Endothelial cell of umbilical vein (primary cell): ENCODE measurements around the gene CLIC4. TPM values are rescaled to one million over a fixed set of nuclear protein-coding genes. Genes with fewer than 3 reads are reported as not detected.

Experiments used
- BruUV-seq: library from RNA; stranded (reverse); fragments of 400-500 nt; replicated peaks from 2 replicates; lab custom pipeline; 2021; lab: Mats Ljungman, UMichigan
- CTCF ChIA-PET: fragments of 300-600, 350-600 bp; sonication (Branson Sonifier 250); formaldehyde crosslinking; loops from one replicate; lab custom pipeline; 2021; ENCODE audit warnings: antibody characterized with exemption, inconsistent platforms; lab: Charles Lee
- POLR2A ChIA-PET: fragments of 300-600, 350-600 bp; sonication (Branson Sonifier 250); formaldehyde crosslinking; loops from one replicate; lab custom pipeline; 2021; ENCODE audit warnings: antibody characterized with exemption, inconsistent platforms; lab: Charles Lee
- DNase-seq: peaks from one replicate; pipeline ENCODE4 v3.0.0-alpha.2; 2011; ENCODE audit warnings: low read depth, low spot score
- FAIRE-seq: peaks from 2 replicates; lab custom pipeline; 2011; peaks lifted over from hg19 to GRCh38; lab: Jason Lieb, UNC
- H2AFZ ChIP-seq: 2 replicates; pipeline ENCODE4 v1.6.0; 2012; ENCODE audit warnings: low read depth, low read length, control low read depth, inconsistent platforms
- H3K27ac ChIP-seq: 2 replicates; pipeline ENCODE4 v1.5.1; 2011; ENCODE audit warnings: low read depth, mild to moderate bottlenecking, control low read depth, low read length, moderate library complexity; ENCODE audit not compliant: insufficient read depth
- H3K27me3 ChIP-seq, 2 experiments: 2 replicates each; pipeline versions ENCODE4 v1.6.0 to v1.6.1; 2011; ENCODE audit warnings: low read length in 2 of 2, mixed read lengths in 1 of 2; ENCODE audit not compliant: control insufficient read depth in 2 of 2, insufficient read depth in 2 of 2
- H3K36me3 ChIP-seq, 2 experiments: 2 replicates in 1 of 2; 3 replicates in 1 of 2; pipeline ENCODE4 v1.5.1; 2011; ENCODE audit warnings: low read length in 2 of 2, mild to moderate bottlenecking in 1 of 2, moderate library complexity in 1 of 2; ENCODE audit not compliant: control insufficient read depth in 2 of 2, insufficient read depth in 2 of 2; ENCODE audit errors: extremely low read depth in 1 of 2
- H3K4me1 ChIP-seq: 3 replicates; pipeline ENCODE4 v1.5.1; 2011; ENCODE audit warnings: mild to moderate bottlenecking, low read length; ENCODE audit not compliant: control insufficient read depth, insufficient read depth; ENCODE audit errors: extremely low read depth
- H3K4me2 ChIP-seq: 2 replicates; pipeline ENCODE4 v1.6.1; 2011; ENCODE audit warnings: low read length, control low read depth, mixed read lengths; ENCODE audit not compliant: insufficient read depth
- H3K4me3 ChIP-seq, 3 experiments: fragments of 200-600 bp in 1 of 3; sonication (generic), shearing (Covaris generic) in 1 of 3; replicated peaks in 1 of 3; 2 replicates each; pipeline ENCODE4 v1.5.1; 2011 to 2016; ENCODE audit warnings: control low read depth in 3 of 3, low read length in 3 of 3, mild to moderate bottlenecking in 2 of 3, inconsistent platforms in 1 of 3, low read depth in 1 of 3, moderate library complexity in 1 of 3; ENCODE audit not compliant: insufficient read depth in 1 of 3
- H3K79me2 ChIP-seq: 2 replicates; pipeline ENCODE4 v1.6.0; 2012; ENCODE audit warnings: low read length, inconsistent platforms; ENCODE audit not compliant: control insufficient read depth, insufficient read depth
- H3K9ac ChIP-seq: replicated peaks from 2 replicates; pipeline ENCODE3; 2011; ENCODE audit warnings: low read length, control low read depth; ENCODE audit not compliant: insufficient read depth; ENCODE audit errors: extremely low read depth
- H3K9me1 ChIP-seq: replicated peaks from 3 replicates; pipeline ENCODE4 v1.6.0; 2011; ENCODE audit warnings: mild to moderate bottlenecking, low read length; ENCODE audit not compliant: control insufficient read depth, insufficient read depth; ENCODE audit errors: extremely low read depth
- H3K9me3 ChIP-seq: replicated peaks from 2 replicates; pipeline ENCODE4 v1.5.1; 2012; ENCODE audit warnings: low read length, inconsistent platforms; ENCODE audit not compliant: control insufficient read depth, insufficient read depth
- H4K20me1 ChIP-seq: replicated peaks from 2 replicates; pipeline ENCODE3; 2011; ENCODE audit warnings: mild to moderate bottlenecking, low read length; ENCODE audit not compliant: control insufficient read depth, insufficient read depth; ENCODE audit errors: extremely low read depth
- EZH2 ChIP-seq: IDR thresholded peaks from 2 replicates; pipeline ENCODE4 v1.6.1; 2012; ENCODE audit warnings: borderline replicate concordance, low read depth, mild to moderate bottlenecking, moderate library complexity, low read length, inconsistent platforms; ENCODE audit not compliant: severe bottlenecking
- FOS ChIP-seq: IDR thresholded peaks from 2 replicates; pipeline ENCODE4 v1.6.1; 2011; ENCODE audit warnings: mild to moderate bottlenecking, low read length, moderate library complexity, borderline replicate concordance; ENCODE audit not compliant: insufficient read depth
- GATA2 ChIP-seq: IDR thresholded peaks from 2 replicates; pipeline ENCODE4 v1.7.0; 2011; ENCODE audit warnings: low read depth, mild to moderate bottlenecking, moderate library complexity, mixed read lengths, low read length; ENCODE audit not compliant: insufficient read length, insufficient read depth
- JUN ChIP-seq: IDR thresholded peaks from 2 replicates; pipeline ENCODE4 v1.6.1; 2011; ENCODE audit warnings: borderline replicate concordance, low read depth; ENCODE audit not compliant: insufficient read length, insufficient read depth
- MYC ChIP-seq: IDR thresholded peaks from one replicate; pipeline ENCODE4 v1.6.1; 2011; ENCODE audit warnings: mild to moderate bottlenecking, low read depth, low read length
- POLR2A ChIP-seq: IDR thresholded peaks from 2 replicates; pipeline ENCODE4 v1.6.1; 2012; ENCODE audit warnings: low read depth, mild to moderate bottlenecking, control low read depth, low read length
- POLR2AphosphoS5 ChIP-seq: IDR thresholded peaks from 2 replicates; pipeline ENCODE4 v1.6.1; 2012; ENCODE audit warnings: low read depth, mild to moderate bottlenecking, control low read depth, low read length, moderate library complexity; ENCODE audit not compliant: insufficient read depth
- dilution Hi-C: fragments of 300-500 bp; cut with MboI; formaldehyde crosslinking; loops from one replicate; pipeline ENCODE4 v1.15.0; 2019; ENCODE audit warnings: low sequenced_read_pairs; ENCODE audit not compliant: extremely low pct_ligation_motif_present
- intact Hi-C: fragments of 100-400 bp; cut with micrococcal nuclease; formaldehyde crosslinking; loops from one replicate; pipeline ENCODE4 v1.10.0; 2022
- polyA plus RNA-seq, 4 experiments: library from polyadenylated mRNA; depleted of rRNA in 3 of 4; stranded (reverse) in 3 of 4; unstranded in 1 of 4; fragments of >200 nt; gene quantifications; 2 replicates each; pipeline versions ENCODE4 v1.2.1 to v1.2.3, GENCODE V29; 2011 to 2012; ENCODE audit warnings: missing spikeins in 1 of 4
- total RNA-seq: library from RNA; stranded (reverse); gene quantifications from 2 replicates; pipeline ENCODE4 v1.2.3, GENCODE V29; 2021
- TF ChIP-seq, protein P1 (sequence below), 2 donors: IDR thresholded peaks; 1 replicate in 1 of 2; 2 replicates in 1 of 2; pipeline ENCODE4 v1.5.1; 2011; ENCODE audit warnings: low read length in 2 of 2, mild to moderate bottlenecking in 2 of 2, moderate library complexity in 2 of 2, control low read depth in 1 of 2, inconsistent platforms in 1 of 2, low read depth in 1 of 2; ENCODE audit not compliant: insufficient read depth in 1 of 2; ENCODE audit errors: extremely low read depth in 1 of 2
- TF ChIP-seq, protein P2 (sequence below): IDR thresholded peaks from 2 replicates; pipeline ENCODE4 v1.6.1; 2011; ENCODE audit not compliant: insufficient read depth, insufficient read length

CLIC4 gene
- total and polyA plus RNA-seq, 2 donors (not counting 3 experiments of a cell fraction or from before 2014, with no cell fraction given) = 97.5 to 330 TPM

DNA sequence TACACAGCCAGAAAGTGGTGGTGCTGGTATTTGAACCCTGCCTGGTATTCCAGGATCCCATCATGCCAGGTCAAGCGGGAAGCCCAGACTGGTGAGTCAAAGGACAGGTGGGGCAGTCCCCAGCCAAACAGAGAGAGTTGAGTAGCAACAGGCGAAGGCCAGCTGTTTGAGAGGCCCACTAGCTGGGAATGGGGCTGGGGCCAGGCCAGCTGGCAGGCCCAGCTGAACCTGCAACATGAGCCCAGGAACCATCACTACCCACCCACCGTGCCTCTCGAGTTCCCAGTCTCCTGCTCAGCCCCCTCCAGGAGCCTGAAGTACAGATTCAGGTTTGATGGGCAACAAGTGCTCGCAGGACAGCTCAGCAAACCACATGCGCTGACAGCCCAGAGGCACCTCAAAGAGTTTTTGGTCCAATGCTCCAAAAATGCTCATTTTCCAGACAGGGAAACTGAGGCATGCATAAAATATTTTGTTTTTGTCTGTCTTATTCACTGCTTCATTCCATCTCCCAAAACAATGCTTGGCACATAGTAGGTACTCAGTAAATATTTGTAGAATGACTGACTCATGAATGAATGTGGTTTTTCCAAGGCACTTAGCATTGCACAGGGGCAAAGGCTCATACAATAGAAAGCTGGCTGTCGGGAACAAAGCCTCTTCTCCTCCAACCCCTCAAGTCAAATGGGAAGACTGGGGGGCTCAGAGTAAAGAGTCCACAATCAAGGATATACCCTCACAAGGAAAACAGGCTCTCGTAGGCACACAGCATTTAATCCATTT is 42.5 kb upstream of the CLIC4 start:
- CTCF ChIA-PET = interaction anchor here (8.2 kb wide), 1 partner anchor 15 kb away, joined by 58 read pairs; no protein-coding TSS in a partner anchor
- no peaks in the 10 kb centered on the region for H3K27me3 ChIP-seq
- no peak for TF ChIP-seq GATA2
- TF ChIP-seq EZH2 = no peak
- no peak for TF ChIP-seq POLR2A
- TF ChIP-seq, protein P1, sequence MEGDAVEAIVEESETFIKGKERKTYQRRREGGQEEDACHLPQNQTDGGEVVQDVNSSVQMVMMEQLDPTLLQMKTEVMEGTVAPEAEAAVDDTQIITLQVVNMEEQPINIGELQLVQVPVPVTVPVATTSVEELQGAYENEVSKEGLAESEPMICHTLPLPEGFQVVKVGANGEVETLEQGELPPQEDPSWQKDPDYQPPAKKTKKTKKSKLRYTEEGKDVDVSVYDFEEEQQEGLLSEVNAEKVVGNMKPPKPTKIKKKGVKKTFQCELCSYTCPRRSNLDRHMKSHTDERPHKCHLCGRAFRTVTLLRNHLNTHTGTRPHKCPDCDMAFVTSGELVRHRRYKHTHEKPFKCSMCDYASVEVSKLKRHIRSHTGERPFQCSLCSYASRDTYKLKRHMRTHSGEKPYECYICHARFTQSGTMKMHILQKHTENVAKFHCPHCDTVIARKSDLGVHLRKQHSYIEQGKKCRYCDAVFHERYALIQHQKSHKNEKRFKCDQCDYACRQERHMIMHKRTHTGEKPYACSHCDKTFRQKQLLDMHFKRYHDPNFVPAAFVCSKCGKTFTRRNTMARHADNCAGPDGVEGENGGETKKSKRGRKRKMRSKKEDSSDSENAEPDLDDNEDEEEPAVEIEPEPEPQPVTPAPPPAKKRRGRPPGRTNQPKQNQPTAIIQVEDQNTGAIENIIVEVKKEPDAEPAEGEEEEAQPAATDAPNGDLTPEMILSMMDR (IDR thresholded peaks at IDR 0.05; ENCODE audit: extremely low read depth in 1 of 2, insufficient read depth in 1 of 2, low read depth in 1 of 2, low read length in 2 of 2) = no peak
- TF ChIP-seq, protein P2, sequence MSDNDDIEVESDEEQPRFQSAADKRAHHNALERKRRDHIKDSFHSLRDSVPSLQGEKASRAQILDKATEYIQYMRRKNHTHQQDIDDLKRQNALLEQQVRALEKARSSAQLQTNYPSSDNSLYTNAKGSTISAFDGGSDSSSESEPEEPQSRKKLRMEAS = no peak
- no peak for TF ChIP-seq JUN
- no peak for TF ChIP-seq MYC
- no peak for TF ChIP-seq FOS
- TF ChIP-seq POLR2AphosphoS5 = no peak
- DNase-seq = no peak
- no peak overlapping the region for H3K4me2 ChIP-seq
- dilution Hi-C loops (no loop called here), intact Hi-C loops (no loop called here)
- H3K36me3 ChIP-seq = no peaks in the 10 kb centered on the region
- peaks cover 15% of the 10 kb centered on the region for H3K4me1 ChIP-seq
- H2AFZ ChIP-seq = no peak overlapping the region
- FAIRE-seq = no peak
- no peak overlapping the region for H3K27ac ChIP-seq
- BruUV-seq = no TSS peak
- H3K4me3 ChIP-seq = no peak overlapping the region
- no peaks in the 10 kb centered on the region for H3K9me3 ChIP-seq
- POLR2A ChIA-PET = interaction anchor here (0.5 to 0.6 kb wide), 2 partner anchors 19 to 45 kb away, joined by 4 to 5 read pairs; no protein-coding TSS in a partner anchor
- H3K9ac ChIP-seq = no peak overlapping the region
- H3K9me1 ChIP-seq = no peaks in the 10 kb centered on the region
- H4K20me1 ChIP-seq = no peaks in the 10 kb centered on the region
- H3K79me2 ChIP-seq = no peaks in the 10 kb centered on the region
